ENCODE data around the gene F10. TPM values are rescaled to one million over a fixed set of nuclear protein-coding genes. Genes with fewer than 3 reads are reported as not detected.

F10 gene
- total RNA-seq, 2 donors from 2014 or later = 10.2 to 48.0 TPM

DNA sequence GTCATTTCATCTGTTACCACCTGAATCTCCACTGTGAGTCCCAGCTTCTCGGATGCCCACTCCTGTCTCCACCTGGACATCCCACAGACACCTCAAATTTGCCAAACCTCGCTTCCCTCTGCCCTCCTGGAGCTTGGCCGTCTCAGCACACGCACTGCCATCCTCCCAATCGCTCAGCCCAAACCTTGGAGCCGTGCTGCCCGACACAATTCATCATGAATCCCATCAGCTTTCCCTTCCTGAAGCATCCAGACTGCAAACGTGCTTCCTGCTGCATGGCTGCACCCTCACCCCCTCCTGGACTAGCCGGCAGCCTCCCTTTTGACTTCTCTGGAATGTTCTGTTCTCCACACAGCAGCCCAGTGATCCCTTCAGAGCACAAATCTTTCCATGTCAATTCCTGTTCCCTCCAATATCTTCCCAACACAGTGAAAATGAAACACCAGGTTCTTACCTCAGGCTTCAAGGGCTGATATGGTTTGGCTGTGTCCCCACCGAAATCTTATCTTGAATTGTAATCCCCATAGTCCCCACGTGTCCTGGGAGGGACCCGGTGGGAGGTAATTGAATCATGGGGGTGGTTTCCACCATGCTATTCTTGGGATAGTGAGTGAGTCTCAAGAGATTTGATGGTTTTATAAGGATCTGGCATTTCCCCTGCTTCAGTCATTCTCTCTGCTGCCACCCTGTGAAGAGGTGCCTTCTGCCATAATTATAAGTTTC, 34.8 kb downstream of the F10 start:
- H3K4me3 ChIP-seq = no peak overlapping the region
- H3K27ac ChIP-seq = no peak overlapping the region
- H3K36me3 ChIP-seq = no peaks in the 10 kb centered on the region
- H3K27me3 ChIP-seq (replicated peaks; ENCODE audit: insufficient read depth) = no peaks in the 10 kb centered on the region
- H3K4me1 ChIP-seq (replicated peaks) = no peaks in the 10 kb centered on the region
- WGBS = 72% methylated on average over 12 of the region's 12 CpGs
- DNase-seq (ENCODE audit: low spot score) = no peak
- intact Hi-C loops (cut with DNase I) = loop anchor here (5.0 to 10.0 kb wide), 3 partner anchors 50 to 337 kb away; partner anchors contain the start of genes CUL4A, DCUN1D2, LAMP1 and PCID2
- no peaks in the 10 kb centered on the region for H3K9me3 ChIP-seq
- TF ChIP-seq, protein P1, sequence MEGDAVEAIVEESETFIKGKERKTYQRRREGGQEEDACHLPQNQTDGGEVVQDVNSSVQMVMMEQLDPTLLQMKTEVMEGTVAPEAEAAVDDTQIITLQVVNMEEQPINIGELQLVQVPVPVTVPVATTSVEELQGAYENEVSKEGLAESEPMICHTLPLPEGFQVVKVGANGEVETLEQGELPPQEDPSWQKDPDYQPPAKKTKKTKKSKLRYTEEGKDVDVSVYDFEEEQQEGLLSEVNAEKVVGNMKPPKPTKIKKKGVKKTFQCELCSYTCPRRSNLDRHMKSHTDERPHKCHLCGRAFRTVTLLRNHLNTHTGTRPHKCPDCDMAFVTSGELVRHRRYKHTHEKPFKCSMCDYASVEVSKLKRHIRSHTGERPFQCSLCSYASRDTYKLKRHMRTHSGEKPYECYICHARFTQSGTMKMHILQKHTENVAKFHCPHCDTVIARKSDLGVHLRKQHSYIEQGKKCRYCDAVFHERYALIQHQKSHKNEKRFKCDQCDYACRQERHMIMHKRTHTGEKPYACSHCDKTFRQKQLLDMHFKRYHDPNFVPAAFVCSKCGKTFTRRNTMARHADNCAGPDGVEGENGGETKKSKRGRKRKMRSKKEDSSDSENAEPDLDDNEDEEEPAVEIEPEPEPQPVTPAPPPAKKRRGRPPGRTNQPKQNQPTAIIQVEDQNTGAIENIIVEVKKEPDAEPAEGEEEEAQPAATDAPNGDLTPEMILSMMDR (IDR thresholded peaks at IDR 0.05) = no peak
- TF ChIP-seq POLR2AphosphoS5 (IDR thresholded peaks at IDR 0.05) = no peak
- TF ChIP-seq POLR2A (IDR thresholded peaks at IDR 0.05) = no peak

DNA sequence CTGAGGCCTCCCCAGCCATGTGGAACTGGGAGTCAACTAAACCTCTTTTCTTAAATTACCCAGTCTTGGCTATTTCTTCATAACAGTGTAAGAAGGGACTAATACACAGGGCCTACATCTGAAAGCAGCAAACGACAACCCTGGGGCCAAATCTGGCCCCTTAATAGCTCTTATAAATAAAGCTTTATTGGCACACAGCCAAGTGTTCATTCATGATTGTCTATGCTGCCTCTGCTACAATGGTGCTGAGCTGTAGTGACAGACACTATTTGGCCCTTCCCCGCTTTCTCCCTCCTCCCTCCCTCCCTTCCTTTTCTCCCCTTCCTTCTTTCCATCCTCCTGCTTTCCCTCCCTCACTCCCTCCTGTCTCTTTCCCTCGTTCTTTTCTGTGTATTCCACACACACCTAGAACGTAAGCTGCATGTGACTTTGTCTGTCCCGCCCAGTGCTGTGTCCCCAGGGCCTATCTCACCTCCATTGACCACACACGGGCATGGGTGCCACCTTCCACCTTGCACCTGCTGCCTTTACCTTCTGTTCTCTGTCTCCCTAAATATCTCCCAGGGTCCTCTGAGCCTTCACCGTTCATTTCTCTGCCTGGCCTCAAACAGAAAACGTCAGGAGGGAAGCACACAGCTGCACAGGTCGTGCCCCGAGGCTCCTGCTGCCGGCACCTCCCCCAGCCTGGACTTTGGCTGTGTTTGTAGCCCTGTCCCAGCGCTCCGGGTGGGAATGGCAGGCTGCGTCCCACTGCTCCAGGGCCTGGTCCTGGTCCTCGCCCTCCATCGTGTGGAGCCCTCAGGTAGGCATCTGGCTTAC, 35.5 kb downstream of the F10 start, which contains the start of gene PROZ:
PROZ (plus strand) TSS at position 720 of the 819 bp plus-strand sequence; CDS start at position 733, 13 bp downstream.
- Histone ChIP-seq H3K36me3 (no peaks in the 10 kb centered on the region), H3K27me3 (replicated peaks; ENCODE audit: insufficient read depth) (no peaks in the 10 kb centered on the region), H3K4me3 (no peak within 1 kb of the TSS), H3K27ac (no peak within 1 kb of the TSS), H3K9me3 (no peaks in the 10 kb centered on the region), H3K4me1 (replicated peaks) (no peaks in the 10 kb centered on the region)
- TF ChIP-seq POLR2AphosphoS5 (IDR thresholded peaks at IDR 0.05) (no peak), POLR2A (IDR thresholded peaks at IDR 0.05) (no peak)
- TF ChIP-seq, protein P1 (IDR thresholded peaks at IDR 0.05) = no peak
- DNase-seq (ENCODE audit: low spot score) = no peak
- intact Hi-C loops (cut with DNase I) = loop anchor here (5.0 to 10.0 kb wide), 3 partner anchors 49 to 337 kb away; partner anchors contain the start of genes CUL4A, DCUN1D2, LAMP1 and PCID2
- WGBS = 62% methylated on average over 16 of the region's 16 CpGs

DNA sequence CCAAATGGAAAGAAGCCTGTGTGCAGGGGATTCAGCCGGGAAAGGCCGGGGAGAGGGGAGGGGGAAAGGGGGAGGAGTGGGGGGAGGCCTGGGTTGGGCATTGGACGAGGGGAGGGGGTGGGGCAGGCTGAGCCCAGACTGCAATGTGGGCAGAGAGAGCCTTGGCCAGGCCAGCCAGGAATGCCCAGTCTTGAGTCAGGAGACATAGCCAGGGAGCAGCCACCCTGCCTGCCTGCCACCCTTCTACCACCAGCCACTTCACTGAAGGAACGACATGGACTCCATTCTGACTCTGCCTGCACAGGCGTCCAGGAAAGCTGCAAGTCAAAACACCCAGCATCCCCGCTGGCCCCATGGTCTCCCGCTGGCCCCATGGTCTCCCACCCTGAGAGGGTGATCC, 36.3 kb downstream of the F10 start:
- no peaks in the 10 kb centered on the region for H3K27me3 ChIP-seq (replicated peaks; ENCODE audit: insufficient read depth)
- 65% methylated on average over 7 of the region's 7 CpGs for WGBS
- TF ChIP-seq, protein P1 (IDR thresholded peaks at IDR 0.05) = no peak
- no peak for TF ChIP-seq POLR2A (IDR thresholded peaks at IDR 0.05)
- TF ChIP-seq POLR2AphosphoS5 (IDR thresholded peaks at IDR 0.05) = no peak
- intact Hi-C loops (cut with DNase I) = loop anchor here (5.0 to 10.0 kb wide), 3 partner anchors 48 to 336 kb away; partner anchors contain the start of genes CUL4A, DCUN1D2, LAMP1 and PCID2
- no peaks in the 10 kb centered on the region for H3K36me3 ChIP-seq
- DNase-seq (ENCODE audit: low spot score) = no peak
- no peak overlapping the region for H3K27ac ChIP-seq
- H3K9me3 ChIP-seq = no peaks in the 10 kb centered on the region
- no peak overlapping the region for H3K4me3 ChIP-seq
- H3K4me1 ChIP-seq (replicated peaks) = no peaks in the 10 kb centered on the region

DNA sequence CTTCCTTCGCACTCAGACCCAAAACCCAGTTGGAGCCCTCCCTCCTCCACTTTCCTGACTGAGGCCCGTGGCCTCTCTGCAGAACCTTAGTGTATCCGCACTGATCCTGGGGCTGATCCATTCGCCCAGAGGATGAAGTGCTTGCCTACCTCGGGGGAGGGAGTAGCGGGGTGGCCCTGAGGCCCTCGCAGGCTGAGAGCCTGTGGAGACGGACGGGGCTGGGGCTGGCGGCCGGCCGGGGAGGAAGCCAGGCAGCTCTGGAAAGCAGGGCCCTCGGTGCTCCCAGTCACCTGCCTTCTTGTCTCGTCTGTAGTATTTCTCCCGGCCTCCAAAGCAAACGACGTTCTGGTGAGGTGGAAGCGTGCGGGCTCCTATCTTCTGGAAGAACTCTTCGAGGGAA, 37.1 kb downstream of the F10 start:
- H3K36me3 ChIP-seq = no peaks in the 10 kb centered on the region
- 85% methylated on average over 20 of the region's 20 CpGs for WGBS
- H3K4me3 ChIP-seq = no peak overlapping the region
- intact Hi-C loops (cut with DNase I) = loop anchor here (5.0 to 10.0 kb wide), 3 partner anchors 48 to 335 kb away; partner anchors contain the start of genes CUL4A, DCUN1D2, LAMP1 and PCID2
- H3K4me1 ChIP-seq (replicated peaks) = no peaks in the 10 kb centered on the region
- no peaks in the 10 kb centered on the region for H3K9me3 ChIP-seq
- H3K27ac ChIP-seq = no peak overlapping the region
- H3K27me3 ChIP-seq (replicated peaks; ENCODE audit: insufficient read depth) = no peaks in the 10 kb centered on the region
- DNase-seq (ENCODE audit: low spot score) = no peak
- TF ChIP-seq, protein P1 (IDR thresholded peaks at IDR 0.05) = no peak
- TF ChIP-seq POLR2A (IDR thresholded peaks at IDR 0.05) (no peak), POLR2AphosphoS5 (IDR thresholded peaks at IDR 0.05) (no peak)

Data from prostate gland (tissue), 2 donors.